NCI-H526 treated with DMSO at 0.1 percent for 48 hours (cell line): ENCODE data around the gene ZNF644.
"Not testable (repeated sequence)": the region's sequence is repeated elsewhere in the genome, so short reads cannot be mapped to it uniquely, and the experiment has no call there.

ENCODE experiments used
- DNase-seq: peaks from one replicate; lab custom pipeline; 2025; lab: John Stamatoyannopoulos, UW

The ZNF644 gene

GRCh38 chr1:90986953-90987352 is 34.9 kb downstream of the ZNF644 start:
- DNase-seq = no peak

GRCh38 chr1:90977522-90977921 is 44.3 kb downstream of the ZNF644 start:
- no peak for DNase-seq

GRCh38 chr1:90973897-90974798 is 47.7 kb downstream of the ZNF644 start:
- DNase-seq = no peak

DNA sequence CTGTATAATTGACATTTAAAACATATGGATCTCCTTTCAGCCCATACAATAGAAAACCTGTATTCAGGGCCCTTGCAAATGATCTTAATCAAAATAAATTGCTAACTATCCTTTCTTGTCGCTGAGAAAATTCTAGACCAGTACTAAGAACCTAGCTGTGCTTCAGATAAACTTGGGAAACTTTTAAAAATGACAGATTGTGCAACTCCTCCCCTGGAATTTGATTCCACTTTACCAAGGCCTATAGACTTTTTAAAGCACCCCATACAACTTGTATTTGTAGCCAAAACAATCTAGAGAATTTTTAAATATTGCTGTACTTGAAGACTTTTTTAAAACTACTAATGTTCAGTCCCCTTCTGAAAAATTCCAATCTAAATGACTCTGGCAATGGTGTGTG is 51.6 kb downstream of the ZNF644 start:
- no peak for DNase-seq

DNA sequence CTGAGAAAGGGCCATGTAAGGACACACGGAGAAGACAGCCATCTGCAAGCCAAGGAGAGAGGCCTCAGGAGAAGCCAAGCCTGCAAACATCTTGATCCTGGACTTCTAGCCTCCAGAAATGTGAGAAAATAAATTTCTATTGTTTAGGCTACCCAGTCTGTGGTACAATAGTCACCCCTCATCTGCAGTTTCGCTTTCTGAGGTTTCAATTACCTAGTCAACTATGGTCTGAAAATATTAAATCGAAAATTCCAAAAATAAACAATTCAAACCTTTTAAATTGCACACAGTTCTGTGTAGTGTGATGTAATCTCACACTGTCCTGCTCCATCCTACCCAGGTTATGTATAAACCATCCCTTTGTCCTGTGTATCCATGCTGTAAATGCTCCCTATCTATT is 52.6 kb downstream of the ZNF644 start:
- DNase-seq = no peak

DNA sequence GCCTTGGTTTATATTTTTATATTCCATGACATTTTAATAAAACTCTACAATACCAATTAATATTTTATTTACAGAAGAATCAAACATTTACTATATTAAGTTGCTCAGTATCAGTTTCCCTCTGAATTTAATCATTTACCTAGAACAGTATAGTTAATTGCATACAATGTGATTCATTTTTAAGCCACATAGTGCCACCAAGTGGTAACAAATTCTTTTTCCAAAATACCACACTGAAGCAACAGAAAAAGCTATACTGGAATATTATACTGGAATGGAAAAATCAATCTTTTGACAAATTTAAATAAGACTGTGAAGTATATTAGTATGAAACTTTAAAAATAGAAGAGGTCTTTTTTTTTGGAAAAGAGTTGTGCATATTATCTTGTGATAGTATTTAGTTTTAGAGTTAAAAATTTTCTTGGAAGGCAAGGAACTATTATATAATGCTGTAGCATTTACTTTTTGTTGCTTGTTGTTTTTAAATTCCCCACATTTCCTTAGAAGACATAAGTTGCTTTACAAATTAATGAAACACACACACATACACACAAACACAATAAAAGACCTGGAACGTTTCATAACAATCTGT is 57.3 kb downstream of the ZNF644 start:
- DNase-seq = peak; percentile 33

DNA sequence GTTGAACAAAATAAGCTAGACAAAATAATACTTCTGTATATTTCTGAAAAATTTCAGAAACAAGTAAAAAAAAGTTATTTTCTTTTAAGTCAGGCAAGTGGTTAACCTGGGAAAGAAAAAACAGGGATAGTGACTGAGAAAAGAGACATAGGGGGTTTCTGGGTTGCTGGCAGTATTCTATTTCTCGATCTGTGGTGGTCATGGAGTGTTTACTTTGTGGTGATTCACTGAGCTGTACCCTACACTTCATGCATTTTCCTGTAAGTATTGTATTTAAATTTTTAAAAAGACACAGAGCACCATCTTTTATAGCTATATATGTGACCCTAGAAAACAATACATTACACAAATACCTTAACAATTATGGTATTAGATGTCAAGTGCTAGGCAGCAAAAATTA is 58.2 kb downstream of the ZNF644 start:
- no peak for DNase-seq

DNA sequence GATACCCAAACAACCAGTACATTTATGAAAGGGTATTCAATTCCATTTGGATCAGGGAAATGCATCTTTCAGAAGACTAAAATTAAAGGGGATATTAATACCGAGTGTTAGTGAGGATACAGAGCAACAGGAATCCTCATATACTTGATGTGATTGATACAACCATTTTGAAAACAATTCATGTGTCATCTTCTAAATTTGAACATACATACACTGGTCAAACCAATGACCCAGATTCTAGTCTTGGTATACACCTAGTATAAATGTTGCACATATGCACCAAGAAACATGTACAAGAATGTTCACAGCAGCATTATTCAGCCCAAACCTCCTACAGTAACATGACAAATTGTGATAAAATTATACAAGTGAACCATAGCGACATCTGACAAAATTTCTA is 58.6 kb downstream of the ZNF644 start:
- DNase-seq = no peak

GRCh38 chr1:90959352-90960206 is 62.3 kb downstream of the ZNF644 start:
- DNase-seq = no peak

DNA sequence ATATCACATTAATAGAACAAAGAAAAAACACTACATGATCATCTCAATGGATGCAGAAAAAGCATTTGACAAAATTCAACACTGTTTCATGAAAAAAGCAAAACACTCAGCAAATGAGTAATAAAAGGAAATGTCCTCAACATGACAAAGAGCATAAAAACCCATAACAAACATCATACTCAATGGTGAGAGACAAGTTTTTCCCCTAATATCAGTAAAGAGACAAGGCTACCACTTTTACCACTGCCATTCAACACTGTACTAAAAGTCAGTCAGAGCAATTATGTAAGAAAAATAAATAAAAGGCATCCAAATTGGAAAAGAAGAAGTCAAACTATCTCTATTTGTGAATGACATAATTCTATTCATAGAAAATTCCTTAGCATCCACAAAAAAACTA is 64.3 kb downstream of the ZNF644 start:
- DNase-seq = no peak

DNA sequence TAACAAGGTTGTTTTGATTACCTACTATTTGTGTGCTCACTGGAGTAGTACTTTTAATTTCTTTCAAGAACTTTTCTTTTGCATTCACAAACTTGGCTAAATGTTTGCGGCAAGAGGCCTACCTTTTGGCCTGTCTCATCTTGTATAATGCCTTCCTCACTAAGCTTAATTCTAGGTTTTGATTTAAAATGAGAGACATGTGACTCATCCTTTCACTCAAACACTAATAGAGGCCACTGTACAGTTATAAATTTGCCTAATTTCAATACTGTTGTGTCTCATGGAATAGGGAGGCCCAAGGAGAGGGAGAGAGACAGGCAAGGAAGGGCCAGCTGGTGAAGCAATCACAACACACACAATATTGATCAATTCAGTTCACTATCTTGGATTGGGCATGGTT is 66.1 kb downstream of the ZNF644 start:
- no peak for DNase-seq

DNA sequence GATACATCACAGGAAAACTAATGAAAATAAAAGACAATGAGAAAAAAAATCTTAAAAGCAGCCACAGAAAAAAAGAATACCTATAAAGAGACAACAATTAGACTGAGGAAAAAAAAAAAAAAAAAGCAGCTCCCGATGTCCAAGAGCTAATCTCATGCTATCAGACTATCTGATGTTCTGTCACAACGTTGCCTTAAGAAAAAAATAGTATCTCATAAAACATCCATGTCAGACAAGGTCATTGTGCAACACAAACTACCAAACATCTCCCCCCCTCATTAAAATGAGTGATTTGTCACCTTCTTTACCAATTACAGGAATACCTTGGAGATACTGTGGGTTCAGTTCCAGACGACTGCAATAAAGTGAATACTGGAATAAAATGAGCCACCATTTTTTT is 68.9 kb downstream of the ZNF644 start:
- DNase-seq = no peak

DNA sequence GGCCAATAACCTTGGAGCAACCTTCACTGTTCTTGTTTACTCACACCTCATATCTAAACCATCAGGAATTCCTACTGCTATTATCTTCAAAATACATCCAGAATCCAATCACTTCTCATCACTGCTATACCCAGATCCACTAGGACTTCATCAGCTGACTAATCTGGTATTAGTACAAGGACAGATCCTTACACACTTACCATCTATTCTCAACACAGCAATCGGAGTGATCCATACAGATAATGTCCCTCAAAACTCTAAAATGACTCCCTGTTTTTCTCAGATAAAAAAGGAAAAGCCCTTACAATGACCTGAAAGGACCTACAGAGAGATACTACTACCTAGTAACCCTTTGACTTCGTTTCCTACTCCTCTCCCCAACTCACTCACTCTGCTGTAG is 70.8 kb downstream of the ZNF644 start:
- no peak for DNase-seq

- DNase-seq = no peak
These were observed 73.5 kb downstream of the ZNF644 start for GRCh38 chr1:90948301-90948700.

DNA sequence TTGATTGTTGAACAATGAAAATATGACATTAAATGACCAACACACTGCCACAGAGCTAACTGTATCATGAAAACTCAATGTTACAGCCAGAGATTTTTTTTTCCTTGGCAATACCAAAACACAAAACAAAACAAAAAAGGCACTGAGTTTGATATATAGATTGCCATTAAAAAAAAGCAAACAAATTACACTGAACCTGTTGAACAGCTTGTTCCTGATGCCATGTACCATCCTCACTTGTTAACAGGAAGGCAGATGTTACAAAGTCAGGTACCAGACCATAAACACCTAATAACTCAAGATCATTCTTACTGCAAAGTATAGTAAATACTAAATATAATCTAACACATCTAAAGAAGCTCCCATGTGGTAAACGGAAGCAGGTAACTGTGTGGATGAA is 75.2 kb downstream of the ZNF644 start:
- no peak for DNase-seq

DNA sequence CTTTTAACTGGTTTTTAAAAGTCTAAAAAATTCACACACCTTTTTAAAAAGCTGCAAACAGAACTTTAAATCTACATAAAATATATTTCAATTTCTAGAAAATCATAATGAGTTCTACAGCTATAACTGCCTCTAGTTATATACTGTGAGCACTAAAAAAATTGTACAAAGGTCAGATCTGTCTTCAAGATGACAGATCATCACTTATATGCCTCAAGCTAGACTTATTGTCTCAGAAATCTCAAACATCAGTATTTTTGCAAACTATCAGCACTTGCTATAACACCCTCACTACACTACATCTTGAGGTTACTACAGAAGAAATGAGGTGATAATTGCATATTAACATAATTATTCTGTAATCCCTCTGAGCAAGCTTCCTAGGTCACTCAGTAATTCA is 76.5 kb downstream of the ZNF644 start:
- no peak for DNase-seq

DNA sequence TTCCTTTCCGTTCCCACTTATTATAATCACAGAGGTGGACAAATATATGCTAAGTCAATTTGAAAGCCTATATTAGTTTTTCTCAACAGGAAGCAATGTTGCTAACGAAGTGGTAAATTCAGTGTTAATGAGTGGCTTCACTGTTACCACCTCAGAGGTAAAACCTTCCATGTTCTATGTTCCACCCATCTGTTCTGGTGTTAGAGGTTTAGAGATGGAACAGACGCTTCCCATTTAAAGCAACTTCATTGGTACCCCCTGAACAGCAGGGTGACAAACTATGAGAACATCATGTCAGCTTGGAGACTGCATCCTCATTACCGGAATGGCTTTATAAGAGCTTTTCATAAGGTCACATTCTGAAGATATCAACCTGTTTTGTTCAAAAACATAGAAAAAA is 77.9 kb downstream of the ZNF644 start:
- DNase-seq = no peak

- DNase-seq = no peak
These were observed 81.1 kb downstream of the ZNF644 start for GRCh38 chr1:90940746-90941145.

DNA sequence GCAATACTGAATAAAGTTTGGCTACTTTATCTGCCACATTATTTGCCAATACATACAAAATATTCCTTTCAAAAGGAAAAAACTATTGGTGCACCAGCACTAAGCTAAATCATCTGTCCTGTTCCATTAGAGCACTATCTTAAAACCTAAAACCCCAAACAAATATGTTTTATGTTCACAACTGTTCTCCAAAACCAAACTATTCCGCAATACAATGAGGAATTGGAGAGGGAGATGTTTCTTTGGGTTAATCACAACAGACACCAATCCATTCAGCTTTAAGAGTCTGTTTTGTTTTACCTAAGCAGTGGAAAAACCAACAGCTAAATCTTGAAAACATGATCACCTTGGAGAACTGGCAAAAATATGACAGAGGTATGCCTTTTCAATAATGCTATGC is 85.1 kb downstream of the ZNF644 start:
- DNase-seq = no peak

DNA sequence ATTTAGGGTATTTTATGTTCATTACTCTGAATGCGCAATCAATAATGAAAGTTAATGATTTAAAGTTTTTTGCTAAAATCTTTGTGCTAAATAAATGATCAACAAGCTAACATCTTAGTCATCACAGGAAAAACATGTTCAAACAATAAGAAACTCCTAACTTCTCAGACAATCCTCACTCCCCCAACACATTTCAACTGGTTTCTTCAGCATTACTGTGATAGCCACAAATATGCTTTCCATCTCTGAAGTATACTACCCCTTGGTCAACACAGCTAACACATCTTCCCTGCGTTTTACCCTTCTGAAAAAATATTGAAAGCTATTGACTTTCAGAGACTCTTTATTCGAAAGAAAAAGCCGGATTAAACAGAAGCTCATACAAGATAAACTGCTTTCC is 85.8 kb downstream of the ZNF644 start:
- DNase-seq = no peak

DNA sequence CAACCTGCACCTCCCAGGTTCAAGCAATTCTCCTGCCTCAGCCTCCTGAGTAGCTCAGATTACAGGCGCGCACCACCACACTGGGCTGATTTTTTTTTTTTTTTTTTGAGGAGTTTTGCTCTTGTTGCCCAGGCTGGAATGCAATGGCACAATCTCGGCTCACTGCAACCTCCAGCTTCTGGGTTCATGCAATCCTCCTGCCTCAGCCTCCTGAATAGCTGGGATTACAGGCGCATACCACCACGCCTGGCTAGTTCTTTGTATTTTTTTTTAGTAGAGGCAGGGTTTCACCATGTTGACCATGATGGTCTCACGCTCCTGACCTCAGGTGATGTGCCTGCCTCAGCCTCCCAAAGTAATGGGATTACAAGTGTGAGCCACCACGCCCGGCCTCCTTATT is 93.6 kb downstream of the ZNF644 start:
- not testable (repeated sequence) for DNase-seq

- DNase-seq = not testable (repeated sequence)
These were observed 94.2 kb downstream of the ZNF644 start for GRCh38 chr1:90927674-90928073.

- DNase-seq = no peak
These were observed 94.9 kb downstream of the ZNF644 start for GRCh38 chr1:90926971-90927370.
